ENCODE results near the gene THEM4. TPM values are rescaled to one million over a fixed set of nuclear protein-coding genes. Genes with fewer than 3 reads are reported as not detected.
"Not testable (repeated sequence)": the region's sequence is repeated elsewhere in the genome, so short reads cannot be mapped to it uniquely, and the experiment has no call there.

THEM4 gene
- polyA plus RNA-seq, 4 donors = 5.7 to 36.3 (median 9.4) TPM

- 44 to 47% (median 45%) methylated on average over 2 of the region's 2 CpGs for WGBS, 3 donors
- FAIRE-seq = no peak
- DNase-seq = no peak
- H3K27ac ChIP-seq (ENCODE audit: low read depth in 1 of 3, low read length in 2 of 3) = no peak overlapping the region
- H3K36me3 ChIP-seq (ENCODE audit: control insufficient read depth in 3 of 3, insufficient read depth in 2 of 3, low read depth in 1 of 3, low read length in 3 of 3) = no peaks in the 10 kb centered on the region
- no peaks in the 10 kb centered on the region for H3K27me3 ChIP-seq (ENCODE audit: control insufficient read depth in 3 of 3, insufficient read depth in 3 of 3, low read length in 3 of 3)
- H3K9me3 ChIP-seq (ENCODE audit: control insufficient read depth in 2 of 2, insufficient read depth in 1 of 2, low read depth in 1 of 2, low read length in 1 of 2) = no peaks in the 10 kb centered on the region
- H3K4me3 ChIP-seq (ENCODE audit: low read depth in 1 of 3, low read length in 3 of 3) = no peak overlapping the region
- H3K4me1 ChIP-seq (ENCODE audit: control insufficient read depth in 3 of 3, insufficient read depth in 2 of 3, low read depth in 1 of 3, low read length in 2 of 3) = no peaks in the 10 kb centered on the region
These were observed 44.9 kb downstream of the THEM4 start for GRCh38 chr1:151864411-151864810.

- FAIRE-seq = no peak
- no peak for DNase-seq
- no peak overlapping the region for H3K27ac ChIP-seq (ENCODE audit: low read depth in 1 of 3, low read length in 2 of 3)
These were observed 46.7 kb downstream of the THEM4 start for GRCh38 chr1:151862604-151863003.

DNA sequence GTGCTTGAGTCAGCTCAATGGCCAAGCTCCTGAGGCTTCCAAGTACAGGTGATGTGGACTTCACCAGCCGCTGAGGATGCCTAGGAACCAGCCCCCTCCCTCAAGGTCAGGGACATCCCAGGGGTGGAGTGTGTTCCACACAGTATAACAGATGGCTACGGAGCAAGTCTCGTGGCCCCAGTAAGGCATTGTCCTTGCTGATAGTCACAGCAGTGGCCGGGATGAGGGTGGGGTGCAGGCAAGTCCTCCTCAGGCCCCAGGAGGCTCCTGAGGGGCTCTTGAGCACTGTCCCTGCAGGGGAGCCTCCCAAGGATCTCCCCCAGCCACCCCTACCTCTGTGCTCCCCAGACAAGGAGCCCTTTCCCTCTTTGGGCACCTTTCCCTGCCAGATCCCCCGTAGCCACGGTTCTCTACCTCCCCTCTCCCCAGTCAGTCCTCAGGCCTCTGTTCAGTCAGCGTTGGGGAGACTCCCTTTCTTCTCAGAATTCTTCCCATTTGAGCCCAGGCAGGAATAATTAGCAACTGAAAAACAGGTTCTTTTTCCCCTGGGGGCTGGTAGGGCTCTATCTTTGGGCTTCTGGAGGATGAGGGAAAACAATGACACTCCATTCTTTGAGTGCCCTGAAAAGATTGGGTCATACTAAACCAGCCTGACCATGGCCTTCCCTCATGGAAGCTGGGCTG is 48.7 kb downstream of the THEM4 start:
- DNase-seq = no peak
- no peaks in the 10 kb centered on the region for H3K27me3 ChIP-seq (ENCODE audit: control insufficient read depth in 3 of 3, insufficient read depth in 3 of 3, low read length in 3 of 3)
- no peaks in the 10 kb centered on the region for H3K4me1 ChIP-seq (ENCODE audit: control insufficient read depth in 3 of 3, insufficient read depth in 2 of 3, low read depth in 1 of 3, low read length in 2 of 3)
- H3K9me3 ChIP-seq (ENCODE audit: control insufficient read depth in 2 of 2, insufficient read depth in 1 of 2, low read depth in 1 of 2, low read length in 1 of 2) = no peaks in the 10 kb centered on the region
- no peak for FAIRE-seq
- H3K36me3 ChIP-seq (ENCODE audit: control insufficient read depth in 3 of 3, insufficient read depth in 2 of 3, low read depth in 1 of 3, low read length in 3 of 3) = no peaks in the 10 kb centered on the region
- H3K27ac ChIP-seq (ENCODE audit: low read depth in 1 of 3, low read length in 2 of 3) = no peak overlapping the region
- H3K4me3 ChIP-seq (ENCODE audit: low read depth in 1 of 3, low read length in 3 of 3) = no peak overlapping the region
- WGBS, 3 donors = 84 to 86% (median 84%) methylated on average over 7 of the region's 7 CpGs

More at GRCh38 chr1:151862604-151863003, 46.7 kb downstream of the THEM4 start:
- no peaks in the 10 kb centered on the region for H3K9me3 ChIP-seq (ENCODE audit: control insufficient read depth in 2 of 2, insufficient read depth in 1 of 2, low read depth in 1 of 2, low read length in 1 of 2)
- no peaks in the 10 kb centered on the region for H3K4me1 ChIP-seq (ENCODE audit: control insufficient read depth in 3 of 3, insufficient read depth in 2 of 3, low read depth in 1 of 3, low read length in 2 of 3)
- no peaks in the 10 kb centered on the region for H3K36me3 ChIP-seq (ENCODE audit: control insufficient read depth in 3 of 3, insufficient read depth in 2 of 3, low read depth in 1 of 3, low read length in 3 of 3)
- H3K27me3 ChIP-seq (ENCODE audit: control insufficient read depth in 3 of 3, insufficient read depth in 3 of 3, low read length in 3 of 3) = no peaks in the 10 kb centered on the region
- no peak overlapping the region for H3K4me3 ChIP-seq (ENCODE audit: low read depth in 1 of 3, low read length in 3 of 3)

GRCh38 chr1:151859891-151860293 is 49.4 kb downstream of the THEM4 start:
- Histone ChIP-seq H3K9me3 (ENCODE audit: control insufficient read depth in 2 of 2, insufficient read depth in 1 of 2, low read depth in 1 of 2, low read length in 1 of 2) (no peaks in the 10 kb centered on the region), H3K27ac (ENCODE audit: low read depth in 1 of 3, low read length in 2 of 3) (no peak overlapping the region), H3K36me3 (ENCODE audit: control insufficient read depth in 3 of 3, insufficient read depth in 2 of 3, low read depth in 1 of 3, low read length in 3 of 3) (no peaks in the 10 kb centered on the region), H3K27me3 (ENCODE audit: control insufficient read depth in 3 of 3, insufficient read depth in 3 of 3, low read length in 3 of 3) (no peaks in the 10 kb centered on the region), H3K4me3 (ENCODE audit: low read depth in 1 of 3, low read length in 3 of 3) (no peak overlapping the region), H3K4me1 (ENCODE audit: control insufficient read depth in 3 of 3, insufficient read depth in 2 of 3, low read depth in 1 of 3, low read length in 2 of 3) (no peaks in the 10 kb centered on the region)
- 81 to 86% (median 83%) methylated on average over 6 of the region's 6 CpGs for WGBS, 3 donors
- DNase-seq (no peak), FAIRE-seq (no peak)

- Histone ChIP-seq H3K27ac (ENCODE audit: low read depth in 1 of 3, low read length in 2 of 3) (no peak overlapping the region), H3K4me3 (ENCODE audit: low read depth in 1 of 3, low read length in 3 of 3) (no peak overlapping the region), H3K9me3 (ENCODE audit: control insufficient read depth in 2 of 2, insufficient read depth in 1 of 2, low read depth in 1 of 2, low read length in 1 of 2) (no peaks in the 10 kb centered on the region), H3K4me1 (ENCODE audit: control insufficient read depth in 3 of 3, insufficient read depth in 2 of 3, low read depth in 1 of 3, low read length in 2 of 3) (no peaks in the 10 kb centered on the region), H3K27me3 (ENCODE audit: control insufficient read depth in 3 of 3, insufficient read depth in 3 of 3, low read length in 3 of 3) (no peaks in the 10 kb centered on the region), H3K36me3 (ENCODE audit: control insufficient read depth in 3 of 3, insufficient read depth in 2 of 3, low read depth in 1 of 3, low read length in 3 of 3) (no peaks in the 10 kb centered on the region)
- FAIRE-seq (no peak), DNase-seq (no peak)
- WGBS, 3 donors = 90 to 94% (median 92%) methylated on average over 6 of the region's 6 CpGs
These were observed 50.2 kb downstream of the THEM4 start for GRCh38 chr1:151858886-151859665.

DNA sequence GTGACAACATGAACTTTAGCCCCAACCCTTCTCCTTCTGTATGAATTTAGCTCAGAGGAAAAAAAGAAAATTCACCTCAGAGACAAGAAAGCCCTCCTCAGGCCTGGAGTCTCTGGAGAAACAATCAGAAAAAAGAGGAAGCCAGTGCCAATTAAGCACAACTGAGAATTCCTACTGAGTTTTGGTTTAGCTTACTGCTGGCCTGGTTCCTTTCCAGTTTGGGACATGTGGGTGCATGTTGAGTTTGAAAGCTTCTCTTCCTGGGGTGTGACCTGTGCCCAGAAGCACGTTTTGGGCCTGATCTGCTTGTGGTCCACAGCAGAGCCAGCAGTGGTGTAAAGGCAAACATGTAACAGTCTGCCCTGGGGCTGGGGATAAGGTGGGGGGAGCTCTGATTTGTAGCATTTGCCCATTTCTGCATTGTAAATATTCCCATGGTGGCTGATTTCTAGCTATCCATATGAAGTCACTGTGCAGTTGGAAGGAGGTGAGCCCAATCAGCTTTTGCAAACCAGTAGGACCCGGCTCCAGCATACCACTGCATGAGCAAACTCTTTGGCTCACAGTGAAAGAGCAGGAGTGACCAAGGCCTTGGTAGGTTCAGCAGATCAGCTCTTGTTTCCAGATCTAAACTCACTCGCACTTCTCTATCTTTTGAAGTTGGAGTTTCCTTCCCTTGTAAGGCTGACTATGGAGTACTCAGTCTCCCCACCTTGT is 51.1 kb downstream of the THEM4 start:
- Histone ChIP-seq H3K4me1 (ENCODE audit: control insufficient read depth in 3 of 3, insufficient read depth in 2 of 3, low read depth in 1 of 3, low read length in 2 of 3) (no peaks in the 10 kb centered on the region), H3K9me3 (ENCODE audit: control insufficient read depth in 2 of 2, insufficient read depth in 1 of 2, low read depth in 1 of 2, low read length in 1 of 2) (no peaks in the 10 kb centered on the region), H3K36me3 (ENCODE audit: control insufficient read depth in 3 of 3, insufficient read depth in 2 of 3, low read depth in 1 of 3, low read length in 3 of 3) (no peaks in the 10 kb centered on the region), H3K27me3 (ENCODE audit: control insufficient read depth in 3 of 3, insufficient read depth in 3 of 3, low read length in 3 of 3) (no peaks in the 10 kb centered on the region), H3K4me3 (ENCODE audit: low read depth in 1 of 3, low read length in 3 of 3) (no peak overlapping the region), H3K27ac (ENCODE audit: low read depth in 1 of 3, low read length in 2 of 3) (no peak overlapping the region)
- FAIRE-seq (no peak), DNase-seq (no peak)
- WGBS, 3 donors = 67 to 75% (median 67%) methylated on average over 3 of the region's 3 CpGs

DNA sequence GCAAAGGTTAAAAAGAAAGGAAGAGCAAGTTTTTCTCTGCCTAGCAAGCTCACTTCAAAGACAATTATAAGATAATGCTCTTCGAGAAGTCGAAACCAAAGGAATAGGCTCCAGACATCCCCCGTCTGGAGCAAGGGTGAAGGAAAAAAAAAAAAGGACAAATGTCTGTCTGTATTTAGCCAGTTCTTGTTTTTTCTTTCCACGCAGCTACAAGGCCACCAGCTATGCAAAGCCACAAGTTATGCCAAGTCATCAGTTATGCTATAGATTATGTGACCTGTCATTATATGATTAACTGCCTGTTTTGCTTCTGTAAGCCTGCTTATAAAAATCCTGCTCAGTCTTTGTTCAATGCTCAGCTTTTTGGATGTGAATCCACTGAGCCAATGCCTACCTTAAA is 53.4 kb downstream of the THEM4 start:
- H3K9me3 ChIP-seq (ENCODE audit: control insufficient read depth in 2 of 2, insufficient read depth in 1 of 2, low read depth in 1 of 2, low read length in 1 of 2) = no peaks in the 10 kb centered on the region
- H3K27ac ChIP-seq (ENCODE audit: low read depth in 1 of 3, low read length in 2 of 3) = no peak overlapping the region
- DNase-seq (no peak), FAIRE-seq (no peak)
- H3K4me1 ChIP-seq (ENCODE audit: control insufficient read depth in 3 of 3, insufficient read depth in 2 of 3, low read depth in 1 of 3, low read length in 2 of 3) = no peaks in the 10 kb centered on the region
- no peak overlapping the region for H3K4me3 ChIP-seq (ENCODE audit: low read depth in 1 of 3, low read length in 3 of 3)
- 51 to 80% (median 72%) methylated on average over 4 of the region's 4 CpGs for WGBS, 3 donors
- H3K27me3 ChIP-seq (ENCODE audit: control insufficient read depth in 3 of 3, insufficient read depth in 3 of 3, low read length in 3 of 3) = no peaks in the 10 kb centered on the region
- H3K36me3 ChIP-seq (ENCODE audit: control insufficient read depth in 3 of 3, insufficient read depth in 2 of 3, low read depth in 1 of 3, low read length in 3 of 3) = no peaks in the 10 kb centered on the region

DNA sequence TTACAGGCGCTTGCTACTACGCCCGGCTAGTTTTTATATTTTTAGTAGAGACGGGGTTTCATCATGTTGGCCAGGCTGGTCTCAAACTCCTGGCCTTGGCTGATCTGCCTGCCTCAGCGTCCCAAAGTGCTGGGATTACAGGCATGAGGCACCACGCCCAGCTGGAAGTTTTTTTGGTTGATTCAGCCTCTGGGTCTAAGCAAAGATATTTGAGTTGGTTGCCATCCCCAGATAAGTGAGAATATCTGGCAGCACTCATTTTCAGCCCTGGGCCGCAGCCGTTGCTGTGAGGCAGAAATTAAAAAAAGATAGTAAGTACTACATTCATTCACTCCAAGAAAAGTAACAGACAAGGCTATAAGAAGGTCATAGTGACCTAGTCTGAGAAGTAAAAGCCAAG is 53.8 kb downstream of the THEM4 start:
- not testable (repeated sequence) for H3K27me3 ChIP-seq (ENCODE audit: control insufficient read depth in 3 of 3, insufficient read depth in 3 of 3, low read length in 3 of 3); H3K4me3 ChIP-seq (ENCODE audit: low read depth in 1 of 3, low read length in 3 of 3); FAIRE-seq; H3K36me3 ChIP-seq (ENCODE audit: control insufficient read depth in 3 of 3, insufficient read depth in 2 of 3, low read depth in 1 of 3, low read length in 3 of 3); DNase-seq; H3K4me1 ChIP-seq (ENCODE audit: control insufficient read depth in 3 of 3, insufficient read depth in 2 of 3, low read depth in 1 of 3, low read length in 2 of 3); H3K27ac ChIP-seq (ENCODE audit: low read depth in 1 of 3, low read length in 2 of 3); H3K9me3 ChIP-seq (ENCODE audit: control insufficient read depth in 2 of 2, insufficient read depth in 1 of 2, low read depth in 1 of 2, low read length in 1 of 2)
- 82 to 92% (median 87%) methylated on average over 8 of the region's 8 CpGs for WGBS, 3 donors
